Measurements from ENCODE around the gene COA1.

DNA sequence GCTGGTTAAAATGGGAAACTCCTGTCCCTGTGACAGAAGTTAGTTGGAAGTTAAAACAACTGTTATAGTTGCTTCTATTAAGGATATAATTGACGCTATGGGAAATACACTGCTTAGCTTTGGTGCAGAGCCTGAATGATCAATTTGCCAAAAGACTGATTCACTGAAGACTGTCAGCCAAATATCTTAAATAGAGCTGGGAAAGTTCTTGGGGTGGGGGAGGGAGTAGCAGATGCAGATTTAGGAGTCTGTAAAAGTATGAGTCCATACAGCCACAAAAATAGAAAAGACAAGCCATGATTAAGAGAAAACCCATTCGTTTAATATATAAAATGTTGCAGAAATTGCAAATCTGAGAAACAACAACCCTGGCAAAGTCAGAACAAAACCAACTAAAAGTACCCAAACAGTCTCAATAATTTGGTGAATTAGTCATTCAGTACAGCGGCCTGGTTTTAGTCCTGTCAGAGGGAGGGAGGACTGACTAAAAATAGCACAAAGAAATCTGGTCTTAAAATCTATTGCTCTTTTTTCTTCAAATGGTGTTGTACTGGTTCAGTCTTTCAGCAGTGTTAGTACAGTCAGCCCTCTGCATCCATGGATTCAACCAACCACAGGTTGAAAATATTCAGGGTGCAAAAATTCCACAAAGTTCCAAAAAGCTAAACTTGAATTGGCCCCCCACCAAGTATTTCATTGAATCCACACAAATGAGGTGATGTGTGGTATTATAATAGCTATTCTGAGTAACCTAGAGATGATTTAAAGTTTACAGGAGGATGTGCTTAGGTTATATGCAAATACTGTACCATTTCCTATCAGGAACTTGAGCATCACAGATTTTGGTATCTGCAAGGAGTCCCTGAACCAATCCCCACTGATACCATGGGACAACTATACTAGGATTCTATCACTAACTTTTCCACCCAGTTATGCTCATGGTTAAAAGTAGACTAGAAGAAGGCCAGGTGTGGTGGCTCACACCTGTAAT is 116.4 kb downstream of the COA1 start:
- TF ChIP-seq CTCF (IDR thresholded peaks at IDR 0.05) (no peak), EZH2phosphoT487 (IDR thresholded peaks at IDR 0.05) (no peak), EZH2 (IDR thresholded peaks at IDR 0.05) (no peak)
